Right atrium auricular region (tissue), 2 donors: ENCODE results near the gene TUBGCP2. TPM values are rescaled to one million over a fixed set of nuclear protein-coding genes. Genes with fewer than 3 reads are reported as not detected.

Source experiments
- DNase-seq: peaks from one replicate; pipeline ENCODE4 v3.0.0-alpha.2; 2019; ENCODE audit warnings: low spot score
- H3K27ac ChIP-seq, 2 donors: fragments of 200-600 bp; sonication (generic); 1 replicate in 1 of 2; 2 replicates in 1 of 2; pipeline ENCODE4 v1.5.1; 2016 to 2019
- H3K27me3 ChIP-seq, 2 donors: fragments of 200-600 bp; sonication (generic); one replicate each; pipeline versions ENCODE4 v1.5.1 to v1.6.0; 2017 to 2019
- H3K36me3 ChIP-seq: fragments of 200-600 bp; sonication (generic); one replicate; pipeline ENCODE4 v1.5.1; 2016
- H3K4me1 ChIP-seq, 2 donors: fragments of 200-600 bp; sonication (generic); one replicate each; pipeline versions ENCODE4 v1.5.1 to v1.6.0; 2017 to 2019
- H3K4me3 ChIP-seq, 2 donors: fragments of 200-600 bp; sonication (generic); 1 replicate in 1 of 2; 2 replicates in 1 of 2; pipeline ENCODE4 v1.5.1; 2017 to 2019; ENCODE audit warnings: mild to moderate bottlenecking in 1 of 2, moderate library complexity in 1 of 2
- H3K9me3 ChIP-seq, 2 donors: fragments of 200-600 bp; sonication (generic); one replicate each; pipeline ENCODE4 v1.5.1; 2019
- total RNA-seq, 2 donors: library from RNA; depleted of rRNA; stranded (reverse); fragments of >200 nt; gene quantifications; one replicate each; pipeline ENCODE4 v1.1.0, GENCODE V29; 2016
- TF ChIP-seq, protein P1 (sequence below), 2 donors: fragments of 200-600 bp; sonication (generic); IDR thresholded peaks; one replicate each; pipeline ENCODE4 v1.5.1; 2019; ENCODE audit warnings: antibody characterized with exemption in 2 of 2

TUBGCP2 gene
- total RNA-seq, 2 donors from 2014 or later: 22.1 to 30.4 TPM

DNA sequence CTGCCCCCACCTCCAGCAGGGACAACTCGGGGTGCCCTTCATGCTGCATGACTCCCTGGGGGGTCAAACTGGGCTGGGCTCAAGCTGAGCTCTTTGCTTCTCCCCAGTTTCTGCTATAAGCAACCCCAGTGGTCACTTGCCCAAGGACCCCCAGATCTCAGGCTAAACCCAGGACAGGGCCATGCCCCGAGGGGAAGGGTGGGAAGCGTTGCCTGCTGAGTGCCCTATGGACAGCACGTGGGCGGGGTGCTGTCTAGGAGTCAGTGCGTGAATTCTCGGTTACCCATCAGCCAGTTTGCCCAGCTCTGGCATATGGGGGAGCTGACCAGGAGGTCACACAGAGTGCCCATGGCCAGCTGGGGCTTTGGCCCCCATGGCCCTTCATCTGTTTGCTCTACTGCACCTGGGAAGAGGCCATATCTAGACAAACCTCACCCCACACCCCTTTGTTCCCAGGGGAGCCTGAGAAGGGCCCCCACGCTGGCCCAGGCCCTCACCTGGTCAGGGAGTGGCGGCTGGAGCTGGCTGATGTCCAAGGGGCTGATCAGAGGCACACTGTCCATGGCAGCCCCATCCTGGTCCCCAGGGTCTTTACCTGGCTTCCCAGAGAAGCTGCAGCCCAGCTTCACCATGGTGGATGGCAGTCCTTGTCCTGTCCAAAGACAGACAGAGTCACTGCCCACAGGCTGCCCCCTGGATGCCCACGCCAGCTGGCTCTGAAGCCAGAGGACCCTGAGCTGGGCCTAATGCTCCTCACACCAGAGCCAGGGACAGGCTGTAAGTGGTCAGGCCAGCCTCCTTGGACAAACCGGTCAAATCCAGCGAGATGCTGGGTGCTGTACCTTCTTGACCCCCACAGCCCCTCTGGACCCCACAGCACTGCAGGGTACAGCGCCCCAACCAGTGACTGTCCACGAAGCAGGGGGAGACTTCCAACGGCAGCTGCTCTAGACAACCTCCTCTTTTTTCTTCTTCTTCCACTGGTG is 20.0 kb upstream of the TUBGCP2 start:
- TF ChIP-seq, protein P1, sequence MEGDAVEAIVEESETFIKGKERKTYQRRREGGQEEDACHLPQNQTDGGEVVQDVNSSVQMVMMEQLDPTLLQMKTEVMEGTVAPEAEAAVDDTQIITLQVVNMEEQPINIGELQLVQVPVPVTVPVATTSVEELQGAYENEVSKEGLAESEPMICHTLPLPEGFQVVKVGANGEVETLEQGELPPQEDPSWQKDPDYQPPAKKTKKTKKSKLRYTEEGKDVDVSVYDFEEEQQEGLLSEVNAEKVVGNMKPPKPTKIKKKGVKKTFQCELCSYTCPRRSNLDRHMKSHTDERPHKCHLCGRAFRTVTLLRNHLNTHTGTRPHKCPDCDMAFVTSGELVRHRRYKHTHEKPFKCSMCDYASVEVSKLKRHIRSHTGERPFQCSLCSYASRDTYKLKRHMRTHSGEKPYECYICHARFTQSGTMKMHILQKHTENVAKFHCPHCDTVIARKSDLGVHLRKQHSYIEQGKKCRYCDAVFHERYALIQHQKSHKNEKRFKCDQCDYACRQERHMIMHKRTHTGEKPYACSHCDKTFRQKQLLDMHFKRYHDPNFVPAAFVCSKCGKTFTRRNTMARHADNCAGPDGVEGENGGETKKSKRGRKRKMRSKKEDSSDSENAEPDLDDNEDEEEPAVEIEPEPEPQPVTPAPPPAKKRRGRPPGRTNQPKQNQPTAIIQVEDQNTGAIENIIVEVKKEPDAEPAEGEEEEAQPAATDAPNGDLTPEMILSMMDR (IDR thresholded peaks at IDR 0.05): no peak
- Histone ChIP-seq H3K4me3 (no peak overlapping the region), H3K36me3 (no peaks in the 10 kb centered on the region), H3K4me1 (peaks cover 0 to 26% of the 10 kb centered on the region in 2 donors), H3K27me3 (peaks cover 13 to 29% of the 10 kb centered on the region in 2 donors), H3K9me3 (no peaks in the 10 kb centered on the region), H3K27ac (no peak overlapping the region)
- DNase-seq: no peak

DNA sequence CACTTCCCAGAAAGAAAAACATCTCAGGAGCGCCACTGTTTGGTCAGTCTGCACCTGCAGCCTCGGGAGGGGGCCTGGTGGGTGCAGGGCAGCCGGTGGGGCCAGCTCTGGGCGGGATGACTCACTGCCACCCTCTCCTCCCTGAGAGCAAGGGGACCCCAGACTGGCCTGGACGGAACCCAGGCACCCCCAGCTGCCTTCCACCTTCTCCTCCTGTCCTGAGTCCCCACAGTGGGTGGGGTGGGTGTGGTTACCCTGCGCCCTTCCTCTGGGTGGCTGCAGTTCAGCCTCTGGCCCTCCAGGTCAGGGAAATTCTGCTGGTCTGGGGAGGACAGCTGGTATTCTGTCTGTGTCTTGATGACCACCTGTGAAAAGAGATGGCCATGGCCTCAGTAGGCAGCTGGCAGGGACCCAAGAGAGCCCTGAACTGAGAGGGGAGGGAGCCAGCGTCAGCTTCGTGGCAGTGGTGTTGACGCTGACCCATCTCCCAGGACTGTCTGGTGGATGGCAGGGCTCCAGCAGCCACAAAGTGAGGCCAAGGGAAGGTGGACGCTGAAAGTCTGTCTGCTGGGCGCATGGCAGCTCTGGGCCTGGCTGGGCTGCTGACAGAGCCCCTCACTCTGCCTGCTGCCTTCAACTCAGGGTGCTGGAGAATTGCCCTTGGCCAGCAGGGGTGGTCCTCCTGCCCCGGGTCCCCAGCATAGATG is 19.1 kb upstream of the TUBGCP2 start:
- Histone ChIP-seq H3K4me3 (no peak overlapping the region), H3K9me3 (no peaks in the 10 kb centered on the region), H3K27ac (no peak overlapping the region), H3K27me3 (peaks cover 13 to 29% of the 10 kb centered on the region in 2 donors), H3K36me3 (no peaks in the 10 kb centered on the region), H3K4me1 (peaks cover 0 to 26% of the 10 kb centered on the region in 2 donors)
- no peak for DNase-seq
- TF ChIP-seq, protein P1 (IDR thresholded peaks at IDR 0.05): no peak

DNA sequence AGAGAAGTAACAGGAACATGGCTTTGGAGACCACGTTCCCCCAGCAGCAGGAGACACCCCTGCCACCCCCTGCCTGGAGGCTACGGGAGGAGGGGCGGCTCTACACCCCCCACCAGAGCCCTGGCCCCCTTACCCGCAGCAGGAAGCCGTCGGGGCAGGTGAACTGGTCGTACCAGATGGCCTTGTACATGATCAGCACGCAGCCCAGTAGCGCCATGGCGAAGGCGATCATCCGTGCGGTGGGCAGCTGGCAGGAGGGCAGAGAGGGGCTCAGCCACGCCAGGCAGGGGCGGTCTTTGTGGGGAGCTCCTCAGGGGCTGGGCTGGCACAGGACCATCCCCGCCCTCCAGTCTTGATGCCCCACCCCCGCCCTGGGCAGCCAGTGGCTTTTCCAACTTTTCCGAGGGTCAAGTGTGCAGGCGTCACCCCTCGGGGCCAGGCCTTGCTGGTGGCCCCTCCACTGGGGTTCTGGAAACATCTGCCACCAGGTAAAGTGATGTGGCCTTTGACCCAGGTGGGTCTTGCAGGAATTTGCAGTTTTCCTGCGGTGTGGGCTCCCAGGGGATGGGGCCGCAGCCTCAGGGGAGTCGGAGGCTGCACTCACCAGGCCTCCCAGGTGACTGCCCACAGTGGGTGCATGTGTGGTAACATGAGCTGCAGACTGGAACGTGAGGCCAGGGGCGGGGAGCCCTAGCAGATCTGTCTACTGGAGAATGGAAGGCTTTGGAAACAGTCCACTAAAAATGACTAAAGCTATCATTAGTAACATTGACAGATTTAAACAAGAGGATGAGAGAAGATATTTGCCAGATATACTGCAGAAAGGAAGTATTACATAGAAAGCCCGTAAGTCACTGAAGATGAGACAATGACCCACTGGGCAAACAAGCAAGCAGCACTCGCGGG is 18.3 kb upstream of the TUBGCP2 start:
- H3K27me3 ChIP-seq: peaks cover 13 to 29% of the 10 kb centered on the region in 2 donors
- no peak overlapping the region for H3K4me3 ChIP-seq
- TF ChIP-seq, protein P1 (IDR thresholded peaks at IDR 0.05): no peak
- H3K36me3 ChIP-seq: no peaks in the 10 kb centered on the region
- peaks cover 0 to 26% of the 10 kb centered on the region in 2 donors for H3K4me1 ChIP-seq
- DNase-seq: no peak
- H3K9me3 ChIP-seq: no peaks in the 10 kb centered on the region
- no peak overlapping the region for H3K27ac ChIP-seq

DNA sequence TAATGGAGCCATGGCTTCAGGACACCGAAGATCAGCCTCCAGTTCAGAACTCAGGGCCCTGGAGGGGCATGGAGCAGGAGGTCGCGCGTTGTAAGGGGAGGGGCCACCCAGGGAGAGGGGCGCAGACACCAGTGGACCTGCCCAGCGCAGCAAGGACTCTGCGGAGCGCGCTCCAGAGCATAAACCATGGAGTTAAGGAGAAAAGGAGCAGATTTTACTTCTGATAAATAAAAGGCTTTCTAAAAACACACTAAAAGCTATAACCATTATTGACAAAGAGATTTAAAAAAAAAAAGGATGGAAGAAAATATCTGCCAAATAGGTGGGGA is 17.5 kb upstream of the TUBGCP2 start:
- TF ChIP-seq, protein P1 (IDR thresholded peaks at IDR 0.05): no peak
- Histone ChIP-seq H3K27me3 (peaks cover 13 to 29% of the 10 kb centered on the region in 2 donors), H3K4me1 (peaks cover 0 to 26% of the 10 kb centered on the region in 2 donors), H3K36me3 (no peaks in the 10 kb centered on the region), H3K4me3 (peak overlapping the region in 1 of 2 donors; percentile 48), H3K27ac (no peak overlapping the region), H3K9me3 (no peaks in the 10 kb centered on the region)
- DNase-seq: no peak

DNA sequence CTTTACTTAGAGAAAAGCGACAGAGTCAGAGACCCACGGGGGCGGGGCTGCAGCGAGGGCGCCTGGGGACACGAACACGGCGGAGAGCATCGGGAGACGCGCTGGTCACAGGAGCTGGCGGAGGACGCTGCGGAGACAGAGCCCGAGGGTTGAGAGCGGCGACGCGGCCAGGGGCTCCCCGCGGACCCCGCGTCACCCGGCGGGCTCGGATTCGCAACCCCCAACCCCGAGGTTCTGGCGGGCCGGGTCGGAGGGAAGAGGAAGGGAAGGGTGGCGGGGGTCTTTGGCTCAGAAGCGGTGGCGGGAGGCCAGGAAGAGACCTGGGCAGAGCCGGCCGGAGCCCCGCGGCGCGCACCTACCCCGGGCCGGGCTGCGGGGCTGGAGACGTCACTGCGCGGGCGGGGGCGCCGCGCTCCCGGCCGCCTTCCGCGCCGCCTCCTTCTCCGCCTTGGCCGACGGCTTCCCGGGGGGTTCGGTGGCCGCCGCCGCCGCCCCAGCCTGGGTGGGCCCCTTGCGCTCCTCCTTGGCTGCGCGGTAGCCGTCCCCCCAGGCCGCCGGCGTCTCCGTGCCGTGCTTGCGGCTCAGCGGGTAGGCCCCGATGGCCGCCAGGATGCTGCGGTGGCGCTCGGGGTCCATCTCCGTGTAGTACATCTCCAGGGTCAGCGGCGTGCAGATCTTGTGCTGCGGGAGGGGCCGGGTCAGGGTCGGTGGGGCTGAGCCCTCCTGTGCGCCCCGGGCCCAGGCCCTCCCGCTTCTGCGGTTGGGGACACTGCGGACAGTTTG is 17.0 kb upstream of the TUBGCP2 start:
- Histone ChIP-seq H3K9me3 (no peaks in the 10 kb centered on the region), H3K4me1 (peaks cover 0 to 26% of the 10 kb centered on the region in 2 donors), H3K27me3 (peaks cover 13 to 29% of the 10 kb centered on the region in 2 donors), H3K4me3 (peak overlapping the region; percentile 35 to 48), H3K36me3 (no peaks in the 10 kb centered on the region), H3K27ac (no peak overlapping the region)
- TF ChIP-seq, protein P1 (IDR thresholded peaks at IDR 0.05): no peak
- no peak for DNase-seq
